Body of pancreas (tissue), 4 donors: Measurements from ENCODE around the gene ATG101.

Source experiments
- CTCF ChIP-seq, 7 experiments: fragments of 450-650 bp in 4 of 7; fragments of 200-600 bp in 3 of 7; sonication (generic) in 3 of 7; IDR thresholded peaks; one replicate each; pipeline ENCODE4 v1.5.1; 2016 to 2019; ENCODE audit warnings: antibody characterized with exemption in 7 of 7
- POLR2A ChIP-seq, 3 donors: fragments of 450-650 bp; IDR thresholded peaks; one replicate each; pipeline ENCODE4 v1.6.1; 2016; ENCODE audit warnings: antibody characterized with exemption in 3 of 3, mild to moderate bottlenecking in 2 of 3

- TF ChIP-seq CTCF (IDR thresholded peaks at IDR 0.05) (no peak), POLR2A (IDR thresholded peaks at IDR 0.05) (no peak)
Observed at GRCh38 chr12:52066346-52067080, 3.3 kb upstream of the ATG101 start.
